Measurements from ENCODE around the gene PHRF1. TPM values are rescaled to one million over a fixed set of nuclear protein-coding genes. Genes with fewer than 3 reads are reported as not detected.

PHRF1 gene
- total RNA-seq, 1 donor from 2014 or later = 27.3 TPM

DNA sequence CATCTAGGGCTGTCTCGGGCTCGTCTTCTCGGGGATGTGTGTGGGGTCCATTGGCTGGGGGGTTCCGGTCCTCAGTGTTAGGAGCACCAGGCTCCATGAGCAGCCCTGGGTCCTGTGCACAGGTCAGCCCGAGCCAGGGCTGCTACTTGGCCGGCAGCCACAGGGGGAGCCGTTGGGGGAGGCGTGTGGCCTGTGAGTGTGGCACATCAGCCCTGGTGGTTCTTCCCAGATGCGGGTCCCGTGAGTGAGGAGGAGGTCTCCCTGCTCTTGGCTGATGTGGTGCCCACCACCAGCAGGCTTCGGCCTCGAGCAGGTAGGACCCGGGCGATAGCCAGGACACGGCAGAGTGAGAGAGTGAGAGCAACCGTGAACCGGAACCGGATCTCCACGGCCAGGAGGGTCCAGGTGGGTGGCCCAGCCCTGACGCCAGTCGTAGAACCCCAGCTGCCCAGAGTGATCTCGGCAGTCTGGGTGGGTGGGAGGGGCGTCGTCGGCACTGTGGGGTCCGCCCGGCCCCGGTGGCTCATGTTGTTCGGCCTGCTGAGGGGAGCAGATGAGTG, 21.0 kb downstream of the PHRF1 start:
- no peak for DNase-seq

DNA sequence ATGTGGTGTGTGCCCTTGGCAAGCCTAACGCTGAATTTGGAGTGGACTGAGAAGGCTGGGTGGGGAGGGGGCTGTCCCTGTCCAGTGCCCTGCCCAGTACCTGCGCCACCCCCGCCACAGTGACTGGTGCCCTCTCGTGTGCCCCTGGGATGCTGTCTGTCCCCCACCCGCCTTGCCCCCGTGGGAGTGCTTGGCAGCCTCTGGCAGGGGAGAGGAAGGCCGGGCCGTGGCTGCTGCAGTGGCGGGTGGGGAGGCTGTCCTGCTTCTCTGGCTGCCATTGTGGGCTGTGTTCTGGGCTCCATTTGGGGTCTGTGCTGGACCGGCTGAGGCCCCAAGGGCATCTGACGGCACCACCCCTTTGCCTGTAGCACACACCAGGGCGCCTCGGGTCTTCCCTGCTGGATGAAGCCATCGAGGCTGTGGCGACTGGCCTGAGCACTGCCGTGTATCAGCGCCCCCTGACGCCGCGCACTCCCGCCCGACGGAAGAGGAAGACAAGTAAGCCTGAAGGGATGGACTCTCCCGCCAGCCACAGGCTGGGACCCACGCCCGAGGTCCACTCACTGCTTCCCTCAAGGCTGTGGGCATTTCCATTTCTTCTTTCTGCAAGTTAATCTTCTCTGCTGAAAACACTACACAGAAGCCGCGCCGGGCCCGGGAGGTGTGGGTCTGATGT, 21.9 kb downstream of the PHRF1 start:
- no peak for DNase-seq

DNA sequence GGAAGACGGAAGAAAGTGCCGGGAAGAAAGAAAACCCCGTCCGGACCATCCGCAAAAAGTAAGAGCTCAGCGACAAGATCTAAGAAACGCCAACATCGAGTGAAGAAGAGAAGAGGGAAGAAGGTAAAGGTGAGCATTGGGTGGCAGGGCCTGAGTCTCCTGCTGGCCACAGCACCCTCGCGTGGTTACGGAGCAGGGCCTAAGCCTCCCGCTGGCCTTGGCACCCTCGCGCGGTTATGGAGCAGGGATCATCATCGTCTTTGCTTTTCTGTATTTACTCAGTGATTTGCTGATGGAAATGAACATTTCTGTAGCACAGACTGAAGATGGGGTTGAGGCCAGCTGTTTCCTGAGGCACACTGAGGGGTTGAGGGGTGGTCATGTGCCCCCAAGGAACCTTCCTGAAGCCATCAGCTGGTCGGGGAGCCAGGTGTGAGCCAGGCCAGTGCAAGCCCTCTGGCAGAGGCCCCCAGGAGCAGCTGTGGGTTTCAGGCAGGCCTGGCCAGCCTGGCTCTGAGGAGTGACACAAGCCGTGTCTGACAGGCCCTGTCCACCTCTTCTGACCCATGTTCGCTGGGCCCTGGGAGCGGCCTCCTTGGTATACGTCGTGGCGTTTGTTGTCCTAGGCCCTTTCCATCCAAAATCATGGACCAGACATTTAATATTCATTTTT, 25.4 kb downstream of the PHRF1 start:
- DNase-seq = no peak

DNA sequence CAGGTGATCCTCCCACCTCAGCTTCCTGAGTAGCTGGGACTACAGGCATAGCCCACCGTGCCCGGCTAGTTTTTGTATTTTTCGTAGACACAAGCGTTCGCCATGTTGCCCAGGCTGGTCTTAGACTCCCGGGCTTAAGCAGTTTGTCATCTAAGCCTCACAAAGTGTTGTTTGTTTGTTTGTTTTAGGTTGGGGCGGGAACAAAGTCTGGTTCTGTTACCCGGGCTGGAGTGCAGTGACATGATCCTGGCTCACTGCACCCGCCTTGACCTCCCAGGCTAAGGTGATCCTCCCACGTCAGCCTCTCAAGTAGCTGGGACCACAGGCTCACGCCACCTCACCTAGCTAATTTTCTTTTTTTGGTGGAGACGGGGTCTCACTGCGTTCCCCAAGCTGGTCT, 26.9 kb downstream of the PHRF1 start:
- no peak for DNase-seq

DNA sequence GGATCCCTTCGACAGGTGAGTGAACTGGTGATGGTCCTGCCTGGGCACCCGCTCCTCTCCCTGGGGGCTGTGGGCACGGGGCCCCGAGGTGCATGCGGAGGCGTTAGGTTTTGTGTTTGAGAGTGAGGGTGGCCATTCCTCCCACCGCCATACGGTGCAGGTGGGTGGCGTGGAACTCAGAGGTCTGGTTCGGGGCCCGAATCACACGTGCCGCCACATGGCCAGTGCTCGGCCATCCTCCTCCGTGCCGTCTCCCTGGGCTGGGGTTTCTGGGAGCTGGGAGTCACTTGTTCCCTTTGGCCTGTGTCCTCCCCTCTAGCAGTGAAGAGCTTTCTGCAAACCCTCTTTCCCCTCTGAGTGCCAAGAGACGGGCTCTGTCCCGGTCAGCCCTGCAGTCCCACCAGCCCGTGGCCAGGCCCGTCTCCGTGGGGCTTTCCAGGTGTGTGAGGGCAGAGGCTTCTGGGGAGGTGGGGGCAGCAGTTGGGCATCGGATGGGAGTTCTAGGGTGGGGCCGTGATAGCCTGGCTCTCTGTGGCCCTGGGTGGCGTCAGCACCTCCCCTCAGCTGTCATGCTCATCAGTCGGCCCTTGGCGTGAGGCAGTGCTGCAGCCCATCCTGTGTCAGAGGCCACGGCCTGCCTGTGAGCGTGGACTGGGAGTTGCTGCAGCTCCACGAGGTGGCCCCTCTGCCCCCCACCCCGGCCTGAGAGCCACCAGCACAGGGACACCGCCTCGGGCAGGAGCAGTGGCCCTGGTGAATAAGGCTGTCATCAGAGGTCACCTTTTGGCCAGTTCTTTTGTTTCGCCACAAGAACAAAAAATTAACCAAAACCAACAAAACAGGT, 29.2 kb downstream of the PHRF1 start:
- no peak for DNase-seq

DNA sequence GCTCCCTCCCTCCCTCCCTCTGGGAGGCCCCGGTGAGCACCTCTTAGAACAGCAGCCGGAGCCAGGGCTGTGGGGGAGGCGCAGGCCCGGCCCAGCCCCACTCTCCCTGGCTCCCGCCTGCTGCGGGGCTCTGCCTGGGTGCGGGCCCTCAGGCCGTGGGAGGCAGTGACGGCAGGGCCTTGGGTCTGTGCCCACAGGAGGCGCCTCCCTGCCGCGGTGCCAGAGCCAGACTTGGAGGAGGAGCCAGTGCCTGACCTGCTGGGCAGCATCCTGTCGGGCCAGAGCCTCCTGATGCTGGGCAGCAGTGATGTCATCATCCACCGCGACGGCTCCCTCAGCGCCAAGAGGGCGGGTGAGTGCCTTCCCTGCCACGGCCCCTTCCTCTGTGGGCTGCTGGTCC, 30.0 kb downstream of the PHRF1 start:
- peak; percentile 25 for DNase-seq

DNA sequence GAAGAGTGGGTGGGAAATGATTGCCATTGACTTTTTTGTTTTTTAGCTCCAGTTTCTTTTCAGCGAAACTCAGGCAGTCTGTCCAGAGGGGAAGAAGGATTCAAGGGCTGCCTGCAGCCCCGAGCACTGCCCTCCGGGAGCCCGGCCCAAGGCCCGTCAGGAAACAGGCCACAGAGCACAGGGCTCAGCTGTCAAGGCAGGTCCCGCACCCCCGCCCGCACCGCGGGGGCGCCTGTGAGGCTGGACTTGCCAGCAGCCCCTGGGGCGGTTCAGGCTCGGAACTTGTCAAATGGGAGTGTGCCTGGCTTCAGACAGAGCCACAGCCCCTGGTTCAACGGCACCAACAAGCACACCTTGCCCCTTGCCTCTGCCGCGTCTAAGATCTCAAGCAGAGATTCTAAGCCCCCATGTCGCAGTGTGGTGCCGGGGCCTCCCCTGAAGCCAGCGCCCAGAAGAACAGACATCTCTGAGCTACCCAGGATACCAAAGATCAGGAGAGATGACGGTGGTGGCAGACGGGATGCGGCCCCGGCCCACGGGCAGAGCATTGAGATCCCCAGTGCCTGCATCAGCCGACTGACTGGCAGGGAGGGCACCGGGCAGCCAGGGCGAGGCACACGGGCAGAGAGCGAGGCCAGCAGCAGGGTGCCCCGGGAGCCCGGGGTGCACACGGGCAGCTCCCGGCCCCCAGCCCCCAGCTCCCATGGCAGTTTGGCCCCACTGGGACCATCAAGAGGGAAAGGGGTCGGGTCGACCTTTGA, 30.9 kb downstream of the PHRF1 start:
- DNase-seq = no peak

DNA sequence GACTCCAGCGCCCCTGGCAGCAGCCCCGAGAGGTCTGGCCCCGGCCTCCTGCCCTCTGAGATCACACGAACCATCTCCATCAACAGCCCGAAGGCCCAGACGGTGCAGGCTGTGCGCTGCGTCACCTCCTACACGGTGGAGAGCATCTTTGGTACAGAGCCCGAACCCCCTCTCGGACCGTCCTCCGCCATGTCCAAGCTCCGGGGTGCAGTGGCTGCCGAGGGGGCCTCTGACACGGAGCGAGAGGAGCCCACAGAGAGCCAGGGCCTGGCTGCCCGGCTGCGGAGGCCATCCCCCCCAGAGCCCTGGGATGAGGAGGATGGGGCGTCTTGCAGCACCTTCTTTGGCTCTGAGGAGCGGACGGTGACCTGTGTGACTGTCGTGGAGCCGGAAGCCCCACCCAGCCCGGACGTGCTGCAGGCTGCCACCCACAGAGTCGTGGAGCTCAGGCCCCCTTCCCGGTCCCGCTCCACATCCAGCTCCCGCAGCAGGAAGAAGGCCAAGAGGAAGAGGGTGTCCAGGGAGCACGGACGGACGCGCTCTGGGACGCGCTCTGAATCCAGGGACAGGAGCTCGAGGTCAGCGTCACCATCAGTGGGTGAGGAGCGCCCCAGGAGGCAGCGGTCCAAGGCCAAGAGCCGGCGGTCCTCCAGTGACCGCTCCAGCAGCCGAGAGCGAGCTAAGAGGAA, 31.8 kb downstream of the PHRF1 start:
- no peak for DNase-seq

DNA sequence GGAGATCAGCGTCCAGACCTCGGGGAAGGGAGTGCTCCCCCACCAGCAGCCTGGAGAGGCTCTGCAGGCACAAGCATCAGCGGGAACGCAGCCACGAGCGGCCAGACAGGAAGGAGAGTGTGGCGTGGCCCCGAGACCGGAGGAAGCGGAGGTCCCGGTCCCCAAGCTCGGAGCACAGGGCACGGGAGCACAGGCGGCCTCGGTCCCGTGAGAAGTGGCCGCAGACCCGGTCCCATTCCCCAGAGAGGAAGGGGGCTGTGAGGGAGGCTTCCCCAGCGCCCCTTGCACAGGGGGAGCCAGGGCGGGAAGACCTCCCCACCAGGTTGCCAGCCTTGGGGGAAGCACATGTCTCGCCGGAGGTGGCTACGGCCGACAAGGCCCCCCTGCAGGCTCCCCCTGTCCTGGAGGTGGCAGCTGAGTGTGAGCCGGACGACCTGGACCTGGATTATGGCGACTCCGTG, 32.6 kb downstream of the PHRF1 start:
- DNase-seq = no peak

DNA sequence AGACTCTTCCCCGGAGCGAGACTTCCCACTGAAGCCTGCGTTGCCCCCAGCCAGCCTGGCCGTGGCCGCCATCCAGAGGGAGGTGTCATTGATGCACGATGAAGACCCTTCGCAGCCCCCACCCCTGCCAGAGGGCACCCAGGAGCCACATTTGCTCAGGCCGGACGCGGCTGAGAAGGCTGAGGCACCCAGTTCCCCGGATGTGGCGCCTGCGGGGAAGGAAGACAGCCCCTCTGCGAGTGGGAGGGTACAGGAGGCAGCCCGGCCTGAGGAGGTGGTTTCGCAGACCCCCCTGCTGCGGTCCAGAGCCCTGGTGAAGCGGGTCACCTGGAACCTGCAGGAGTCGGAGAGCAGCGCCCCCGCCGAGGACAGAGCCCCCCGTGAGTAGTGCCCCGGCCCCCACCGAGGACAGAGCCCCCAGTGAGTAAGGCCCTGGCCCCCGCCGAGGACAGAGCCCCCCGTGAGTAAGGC, 33.1 kb downstream of the PHRF1 start:
- DNase-seq = no peak

DNA sequence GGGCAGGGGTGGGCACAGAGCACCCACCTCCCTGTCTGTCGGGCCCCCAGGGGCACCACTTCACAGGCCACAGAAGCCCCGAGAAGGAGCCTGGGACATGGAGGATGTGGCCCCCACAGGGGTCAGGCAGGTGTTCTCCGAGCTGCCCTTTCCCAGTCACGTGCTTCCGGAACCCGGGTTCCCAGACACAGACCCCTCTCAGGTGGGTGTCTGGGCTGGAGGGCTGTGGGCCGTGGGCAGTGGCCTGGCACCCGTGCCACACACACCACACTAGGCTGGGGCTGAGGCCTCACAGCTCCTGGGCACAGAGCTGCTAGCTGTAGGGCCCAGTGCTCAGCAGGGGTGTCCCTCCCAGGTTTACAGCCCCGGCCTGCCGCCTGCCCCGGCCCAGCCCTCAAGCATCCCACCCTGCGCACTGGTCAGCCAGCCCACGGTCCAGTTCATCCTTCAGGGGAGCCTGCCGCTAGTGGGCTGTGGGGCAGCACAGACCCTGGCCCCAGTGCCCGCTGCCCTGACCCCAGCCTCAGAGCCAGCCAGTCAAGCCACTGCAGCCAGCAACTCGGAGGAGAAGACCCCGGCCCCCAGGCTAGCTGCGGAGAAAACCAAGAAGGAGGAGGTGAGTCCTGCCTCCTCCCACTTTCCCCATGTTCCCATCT, 34.0 kb downstream of the PHRF1 start:
- DNase-seq = no peak

DNA sequence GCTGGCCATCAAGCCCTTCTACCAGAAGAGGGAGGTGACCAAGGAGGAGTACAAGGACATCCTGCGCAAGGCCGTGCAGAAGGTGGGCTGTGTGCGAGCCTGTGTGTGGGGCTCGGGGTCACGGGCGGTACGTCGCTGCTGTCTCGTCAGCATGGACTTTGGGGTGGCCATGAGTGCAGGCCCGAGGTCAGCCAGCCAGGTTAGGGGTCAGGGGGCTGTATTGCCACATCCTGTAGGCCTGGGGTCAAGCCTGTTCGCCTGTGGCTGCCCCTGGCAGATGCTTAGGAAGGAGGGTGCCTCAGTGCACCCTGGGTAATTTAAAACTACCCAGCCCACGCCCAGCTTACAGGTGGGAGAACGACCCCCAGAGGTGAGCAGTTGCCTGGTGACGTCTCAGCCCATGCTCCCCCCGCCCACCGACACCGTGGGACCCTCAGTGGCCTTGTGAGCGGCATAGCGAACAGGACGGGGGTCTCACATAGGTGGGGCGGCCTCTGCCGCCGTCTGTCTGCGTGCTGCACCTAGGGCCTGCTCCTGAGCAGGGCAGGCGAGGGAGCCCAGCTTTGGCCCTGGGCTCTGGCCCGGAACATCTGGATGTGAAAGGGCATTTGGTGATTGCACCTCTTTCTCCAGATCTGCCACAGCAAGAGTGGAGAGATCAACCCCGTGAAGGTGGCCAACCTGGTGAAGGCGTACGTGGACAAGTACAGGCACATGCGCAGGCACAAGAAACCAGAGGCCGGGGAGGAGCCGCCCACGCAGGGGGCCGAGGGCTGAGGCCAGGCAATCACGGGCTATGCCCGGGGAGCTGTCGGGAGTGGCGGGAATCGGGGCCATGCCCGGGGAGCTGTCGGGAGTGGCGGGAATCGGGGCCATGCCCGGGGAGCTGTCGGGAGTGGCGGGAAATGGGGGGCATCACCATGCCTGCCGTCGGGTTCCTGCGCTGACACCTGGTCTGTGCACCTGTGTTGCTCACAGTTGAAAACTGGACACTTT, 35.0 kb downstream of the PHRF1 start:
- no peak for DNase-seq

DNA sequence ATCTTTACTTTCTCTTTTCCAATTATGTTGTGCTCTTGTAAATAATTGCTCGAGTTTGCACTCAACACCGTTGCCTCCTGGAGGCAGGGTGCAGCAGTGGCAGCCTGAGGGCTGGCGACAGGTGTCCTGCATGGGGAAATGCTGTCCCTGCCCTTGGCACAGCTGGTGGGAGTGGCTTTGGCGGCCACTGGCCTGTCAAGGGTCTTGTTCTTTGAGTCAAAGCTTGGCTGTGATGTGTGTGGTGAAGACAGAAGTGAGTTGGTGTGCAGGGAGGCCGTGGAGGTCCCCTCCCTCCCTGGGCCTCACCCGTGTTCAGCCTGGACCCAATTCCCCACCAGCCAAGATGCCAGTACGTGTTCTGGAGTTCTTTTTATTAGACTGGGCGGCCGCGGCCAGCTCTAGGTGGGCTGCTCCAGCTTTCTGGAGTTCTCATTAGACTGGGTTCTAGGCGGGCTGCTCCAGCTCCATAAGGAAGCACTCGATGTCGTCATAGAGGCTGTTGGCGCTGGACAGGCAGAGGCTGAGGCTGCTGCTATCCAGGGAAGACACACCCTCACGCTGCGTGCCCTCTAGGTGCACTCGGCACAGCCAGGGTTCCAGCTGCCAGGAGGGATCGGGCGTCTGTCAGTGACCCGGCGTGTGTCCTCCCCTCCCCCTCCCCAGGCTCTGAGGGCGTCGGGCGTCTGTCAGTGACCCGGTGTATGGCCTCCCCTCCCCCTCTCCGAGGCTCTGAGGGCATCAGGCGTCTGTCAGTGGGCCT, 36.1 kb downstream of the PHRF1 start:
- no peak for DNase-seq

DNA sequence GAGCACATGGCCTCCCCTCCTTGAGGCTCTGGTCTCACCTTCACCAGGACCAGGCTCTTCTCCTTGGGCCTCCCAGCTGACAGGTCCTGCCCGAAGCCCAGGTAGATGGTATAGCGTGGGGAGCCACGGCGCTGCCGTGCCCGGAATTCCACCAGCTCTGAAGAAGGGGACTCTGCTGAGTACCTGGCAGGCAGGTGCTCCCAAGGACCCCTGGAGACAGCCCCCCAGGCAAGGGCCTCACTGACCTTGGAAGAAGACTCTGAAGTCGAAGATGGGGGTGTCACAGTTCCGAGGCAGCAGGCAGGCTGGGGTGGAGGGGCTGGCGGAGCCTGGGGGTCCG, 36.7 kb downstream of the PHRF1 start:
- DNase-seq = no peak

DNA sequence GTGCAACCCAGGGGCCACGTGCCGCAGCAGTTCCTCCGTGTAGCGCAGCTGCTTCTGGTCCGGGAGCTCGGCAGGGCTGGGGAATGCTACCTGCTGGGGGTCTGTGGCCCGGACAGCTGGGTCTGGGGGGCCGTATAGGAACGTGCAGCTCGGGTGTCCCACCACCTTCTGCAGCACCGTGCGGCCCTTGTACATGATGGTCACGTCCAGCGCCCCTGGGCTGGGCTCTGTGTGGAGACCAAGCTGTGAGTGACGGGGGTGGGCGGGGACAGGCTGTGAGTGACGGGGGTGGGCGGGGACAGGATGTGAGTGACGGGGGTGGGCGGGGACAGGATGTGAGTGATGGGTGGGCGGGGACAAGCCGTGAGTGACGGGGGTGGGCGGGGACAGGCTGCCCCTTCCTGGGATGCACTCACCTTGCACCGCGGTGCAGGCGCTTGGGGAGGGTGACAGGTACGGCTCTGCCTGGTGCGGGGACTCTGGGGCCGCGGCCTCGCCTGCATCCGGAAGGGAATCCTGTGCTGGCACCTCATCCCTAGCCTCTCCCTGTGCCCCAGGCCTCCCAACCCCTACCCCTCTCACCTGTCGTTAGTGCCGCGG, 37.2 kb downstream of the PHRF1 start:
- DNase-seq = no peak

DNA sequence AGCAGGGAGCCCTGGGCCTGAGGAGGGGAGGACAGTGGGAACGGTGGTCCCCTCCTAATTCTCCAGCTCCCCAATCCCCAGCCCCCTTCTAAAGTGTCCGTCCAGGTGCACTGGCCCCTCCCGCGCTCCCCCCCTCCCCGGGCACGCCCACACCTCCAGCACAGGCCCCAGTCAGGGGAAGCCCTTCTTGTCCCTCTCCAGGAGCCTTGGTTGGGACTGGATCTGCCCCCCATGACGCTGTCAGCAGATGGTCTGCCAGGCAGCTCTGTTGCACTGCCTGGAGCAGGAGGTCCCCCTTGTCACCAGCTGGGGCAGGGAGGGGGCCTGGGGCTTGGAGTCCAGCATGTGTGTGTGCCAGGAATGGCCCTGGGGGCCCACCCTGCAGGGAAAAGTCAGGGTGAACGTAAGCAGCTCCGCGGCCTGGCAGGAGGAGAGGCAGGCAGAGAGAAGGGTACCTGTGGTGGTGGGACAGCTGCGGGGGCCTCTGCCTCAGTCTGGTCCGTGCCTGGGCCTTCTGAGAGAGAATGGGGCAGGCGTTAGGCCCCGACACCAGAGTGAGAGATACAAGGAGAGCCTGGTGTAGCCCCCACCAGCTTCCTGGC, 37.9 kb downstream of the PHRF1 start:
- DNase-seq = no peak

DNA sequence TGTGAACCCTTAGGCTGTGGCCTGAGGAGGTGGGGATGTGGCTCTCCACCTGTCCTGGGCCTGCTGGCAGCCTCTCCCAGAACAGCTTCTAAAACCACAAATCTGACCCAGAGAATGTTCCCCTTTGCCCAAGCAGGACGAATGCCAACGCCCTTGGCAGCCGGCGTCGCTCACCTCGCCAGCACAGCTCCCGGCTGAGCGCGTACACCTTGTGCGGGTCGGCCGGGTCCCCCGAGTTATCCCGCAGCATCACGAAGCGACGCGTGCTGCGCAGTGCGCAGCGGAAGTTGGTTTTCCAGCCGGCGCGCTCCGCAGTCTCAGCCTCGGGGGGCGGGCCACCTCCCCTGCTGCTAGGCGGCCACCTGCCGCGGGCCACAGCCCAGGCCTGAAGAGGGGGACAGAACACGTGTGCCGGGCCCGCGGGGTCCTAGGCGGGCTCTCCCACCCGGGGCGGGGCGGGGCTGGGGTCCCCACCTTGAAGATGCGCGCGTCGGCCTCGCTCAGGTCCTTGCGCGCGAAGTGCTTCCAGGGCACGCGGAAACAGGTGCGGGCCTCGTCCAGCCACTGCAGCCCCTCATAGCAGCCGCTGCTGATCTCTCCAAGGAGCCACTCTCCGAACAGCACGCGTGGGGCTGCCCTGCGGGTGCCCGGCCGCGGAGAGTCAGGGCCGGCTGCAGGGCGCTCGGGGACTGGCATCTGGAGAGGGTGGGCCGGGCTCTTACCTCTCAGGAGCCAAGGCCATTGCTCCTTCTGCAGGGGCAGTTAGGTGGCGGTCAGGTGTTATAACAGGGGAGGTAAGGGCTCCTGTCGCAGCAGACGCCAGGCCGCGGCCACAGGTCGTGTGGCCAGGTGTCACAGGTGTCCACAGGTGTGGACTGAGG, 38.6 kb downstream of the PHRF1 start:
- DNase-seq = no peak

Measured in occipital lobe (tissue), 2 donors.